Neural cell (in vitro differentiated cells): ENCODE measurements around the gene GPN1. TPM values are rescaled to one million over a fixed set of nuclear protein-coding genes. Genes with fewer than 3 reads are reported as not detected.
"Not testable (repeated sequence)": the region's sequence is repeated elsewhere in the genome, so short reads cannot be mapped to it uniquely, and the experiment has no call there.

Source experiments
- H2AFZ ChIP-seq: fragments of 200-600, 300-800 bp; sonication (generic), shearing (Covaris generic); 2 replicates; pipeline ENCODE4 v1.6.0; 2014; ENCODE audit warnings: low read depth, mild to moderate bottlenecking, antibody characterized with exemption, low read length, moderate library complexity
- H3F3A ChIP-seq: fragments of 200-600 bp; shearing (Covaris generic); 2 replicates; pipeline ENCODE4 v1.6.1; 2016; ENCODE audit warnings: mild to moderate bottlenecking, moderate library complexity, mixed read lengths, antibody characterized with exemption, low read length; ENCODE audit not compliant: insufficient read depth, poor library complexity, severe bottlenecking
- H3K27ac ChIP-seq: fragments of 200-600, 300-800 bp; sonication (generic), shearing (Covaris generic); 2 replicates; pipeline ENCODE4 v1.5.1; 2014; ENCODE audit warnings: mild to moderate bottlenecking, low read length, moderate library complexity
- H3K27me3 ChIP-seq: fragments of 300-800, 200-600 bp; sonication (generic), shearing (Covaris generic); 2 replicates; pipeline ENCODE4 v1.6.0; 2014; ENCODE audit warnings: mild to moderate bottlenecking, low read depth, low read length, moderate library complexity; ENCODE audit not compliant: insufficient read depth
- H3K36me3 ChIP-seq: fragments of 300-800, 200-600 bp; sonication (generic), shearing (Covaris generic); 2 replicates; pipeline ENCODE4 v1.5.1; 2014; ENCODE audit warnings: mild to moderate bottlenecking, antibody characterized with exemption, low read length, moderate library complexity; ENCODE audit not compliant: insufficient read depth
- H3K4me2 ChIP-seq: fragments of 300-800, 200-600 bp; sonication (generic), shearing (Covaris generic); 2 replicates; pipeline ENCODE4 v1.6.0; 2014; ENCODE audit warnings: mild to moderate bottlenecking, low read length
- H3K4me3 ChIP-seq: fragments of 300-800, 200-600 bp; sonication (generic), shearing (Covaris generic); 2 replicates; pipeline ENCODE4 v1.5.1; 2014; ENCODE audit warnings: mild to moderate bottlenecking, low read length, moderate library complexity
- H3K79me2 ChIP-seq: fragments of 200-600 bp; shearing (Covaris generic); replicated peaks from 2 replicates; pipeline ENCODE4 v1.6.0; 2014; ENCODE audit warnings: mild to moderate bottlenecking, low read length, moderate library complexity; ENCODE audit not compliant: insufficient read depth
- H3K9ac ChIP-seq: fragments of 300-800, 200-600 bp; sonication (generic), shearing (Covaris generic); 2 replicates; pipeline ENCODE4 v1.6.1; 2016; ENCODE audit warnings: mild to moderate bottlenecking, low read length, mixed read lengths
- H3K9me2 ChIP-seq: fragments of 200-600 bp; shearing (Covaris generic); 2 replicates; pipeline ENCODE4 v1.6.1; 2016; ENCODE audit warnings: mild to moderate bottlenecking, low read length, mixed read lengths; ENCODE audit not compliant: insufficient read depth
- H3K9me3 ChIP-seq: fragments of 200-600, 300-800 bp; sonication (generic), shearing (Covaris generic); 2 replicates; pipeline ENCODE4 v1.6.1; 2016; ENCODE audit warnings: mild to moderate bottlenecking, mixed run types, low read length, moderate library complexity, mixed read lengths
- H4K20me1 ChIP-seq: fragments of 200-600 bp; shearing (Covaris generic); 2 replicates; pipeline ENCODE4 v1.6.1; 2016; ENCODE audit warnings: mild to moderate bottlenecking, mixed run types; ENCODE audit not compliant: insufficient read depth
- CTCF ChIP-seq: fragments of 450-650 bp; IDR thresholded peaks from 2 replicates; pipeline ENCODE4 v1.5.1; 2014; ENCODE audit warnings: antibody characterized with exemption, mild to moderate bottlenecking, moderate library complexity; ENCODE audit not compliant: poor library complexity, severe bottlenecking
- EP300 ChIP-seq: fragments of 450-650 bp; conservative IDR thresholded peaks from 2 replicates; pipeline ENCODE4 v1.6.1; 2014; ENCODE audit warnings: antibody characterized with exemption, mild to moderate bottlenecking, moderate library complexity; ENCODE audit not compliant: poor library complexity, severe bottlenecking
- EZH2 ChIP-seq: fragments of 200-600, 300-800 bp; shearing (Covaris generic), sonication (generic); IDR thresholded peaks from 2 replicates; pipeline ENCODE4 v1.6.1; 2014; ENCODE audit warnings: antibody characterized with exemption, low read length, borderline replicate concordance, mild to moderate bottlenecking; ENCODE audit not compliant: insufficient read depth, poor library complexity, severe bottlenecking
- MXI1 ChIP-seq: fragments of 450-650 bp; conservative IDR thresholded peaks from 2 replicates; pipeline ENCODE4 v1.6.1; 2014; ENCODE audit warnings: antibody characterized with exemption, mild to moderate bottlenecking; ENCODE audit not compliant: poor library complexity, severe bottlenecking
- POLR2AphosphoS5 ChIP-seq: IDR thresholded peaks from 2 replicates; pipeline ENCODE4 v1.6.1; 2012
- RAD21 ChIP-seq: fragments of 450-650 bp; conservative IDR thresholded peaks from 2 replicates; pipeline ENCODE4 v1.6.1; 2014; ENCODE audit warnings: antibody characterized with exemption, mild to moderate bottlenecking, moderate library complexity
- REST ChIP-seq: IDR thresholded peaks from 2 replicates; pipeline ENCODE4 v1.6.1; 2012; ENCODE audit warnings: borderline replicate concordance
- SMC3 ChIP-seq: fragments of 450-650 bp; conservative IDR thresholded peaks from 2 replicates; pipeline ENCODE4 v1.6.1; 2014; ENCODE audit warnings: antibody characterized with exemption, mild to moderate bottlenecking, moderate library complexity; ENCODE audit not compliant: poor library complexity
- TAF1 ChIP-seq: IDR thresholded peaks from 2 replicates; pipeline ENCODE4 v1.6.1; 2012; ENCODE audit warnings: low read depth
- polyA plus RNA-seq: library from polyadenylated mRNA; depleted of rRNA; stranded (reverse); fragments of >200 nt; gene quantifications from 2 replicates; pipeline ENCODE4 v1.2.3, GENCODE V29; 2014

GPN1 gene
- polyA plus RNA-seq, 1 donor from 2014 or later, result 48.2 TPM

- H2AFZ ChIP-seq, result peak overlapping the region; percentile 30
- peak overlapping the region; percentile 64 for H3K9ac ChIP-seq
- no peaks in the 10 kb centered on the region for H3K9me2 ChIP-seq
- TF ChIP-seq EP300, result no peak
- TF ChIP-seq REST, result no peak
- no peak for TF ChIP-seq EZH2
- no peak for TF ChIP-seq POLR2AphosphoS5
- no peak for TF ChIP-seq MXI1
- no peak for TF ChIP-seq TAF1
- no peak for TF ChIP-seq RAD21
- TF ChIP-seq SMC3, result no peak
- no peak for TF ChIP-seq CTCF
- H3F3A ChIP-seq, result no peaks in the 10 kb centered on the region
- H4K20me1 ChIP-seq, result no peaks in the 10 kb centered on the region
- peak overlapping the region; percentile 71 for H3K4me3 ChIP-seq
- H3K36me3 ChIP-seq, result peaks cover 6% of the 10 kb centered on the region
- H3K4me2 ChIP-seq, result peak overlapping the region; percentile 54
- peak overlapping the region; percentile 74 for H3K27ac ChIP-seq
- H3K27me3 ChIP-seq, result no peaks in the 10 kb centered on the region
- H3K79me2 ChIP-seq, result peaks cover 8% of the 10 kb centered on the region
- no peaks in the 10 kb centered on the region for H3K9me3 ChIP-seq
Measured at GRCh38 chr2:27627963-27628766, 685 bp upstream of the GPN1 start.

- not testable (repeated sequence) for H3F3A ChIP-seq, H3K9me3 ChIP-seq, H3K4me2 ChIP-seq, H3K36me3 ChIP-seq, H4K20me1 ChIP-seq, H3K9me2 ChIP-seq, H2AFZ ChIP-seq, H3K79me2 ChIP-seq, H3K27ac ChIP-seq, H3K9ac ChIP-seq, H3K27me3 ChIP-seq
- H3K4me3 ChIP-seq, result peak overlapping the region; percentile 71
Measured at GRCh38 chr2:27630257-27630656, 1.4 kb downstream of the GPN1 start.
